ENCODE results near the gene PRR14. TPM values are rescaled to one million over a fixed set of nuclear protein-coding genes. Genes with fewer than 3 reads are reported as not detected.

Gene PRR14
- total RNA-seq, 1 experiment from 2014 or later, result 28.2 TPM

- DNase-seq, result no peak
- CTCF ChIA-PET, result no interaction called here
- no peak for TF ChIP-seq CTCF (IDR thresholded peaks at IDR 0.05; ENCODE audit: insufficient read depth in 1 of 2, low read depth in 1 of 2, low read length in 1 of 2, severe bottlenecking in 1 of 2, unreplicated experiment in 1 of 2)
- POLR2A ChIA-PET, result no interaction called here
- H3K4me3 Mint-ChIP-seq (ENCODE audit: unreplicated experiment), result no peak overlapping the region
- BruUV-seq (replicated peaks), result no TSS peak
- peaks cover 38% of the 10 kb centered on the region for H3K36me3 Mint-ChIP-seq (ENCODE audit: insufficient read depth, unreplicated experiment)
- no peaks in the 10 kb centered on the region for H3K9me3 ChIP-seq
- no peak overlapping the region for H3K27ac Mint-ChIP-seq (ENCODE audit: unreplicated experiment)
- no peaks in the 10 kb centered on the region for H3K9me3 Mint-ChIP-seq (ENCODE audit: unreplicated experiment)
- H3K27me3 Mint-ChIP-seq (ENCODE audit: insufficient read depth, unreplicated experiment), result no peaks in the 10 kb centered on the region
- peaks cover 8% of the 10 kb centered on the region for H3K36me3 ChIP-seq (ENCODE audit: control insufficient read depth, insufficient read depth, low read length)
- no peaks in the 10 kb centered on the region for H3K27me3 ChIP-seq (replicated peaks; ENCODE audit: control insufficient read depth, insufficient read depth, low read length)
- H3K4me1 Mint-ChIP-seq (ENCODE audit: low read depth, unreplicated experiment), result no peaks in the 10 kb centered on the region
- intact Hi-C loops (cut with micrococcal nuclease; ENCODE audit: unreplicated experiment), result no loop called here
- H3K4me3 ChIP-seq (ENCODE audit: low read depth, low read length), result no peak overlapping the region
- H3K4me1 ChIP-seq, result no peaks in the 10 kb centered on the region
Observed at GRCh38 chr16:30666681-30667080, 15.9 kb downstream of the PRR14 start.

GRCh38 chr16:30667361-30667905 lies 16.7 kb downstream of the PRR14 start:
- TF ChIP-seq CTCF (IDR thresholded peaks at IDR 0.05; ENCODE audit: insufficient read depth in 1 of 2, low read depth in 1 of 2, low read length in 1 of 2, severe bottlenecking in 1 of 2, unreplicated experiment in 1 of 2), result no peak
- POLR2A ChIA-PET, result no interaction called here
- Mint-ChIP-seq H3K4me3 (ENCODE audit: unreplicated experiment) (no peak overlapping the region), H3K36me3 (ENCODE audit: insufficient read depth, unreplicated experiment) (peaks cover 31% of the 10 kb centered on the region), H3K9me3 (ENCODE audit: unreplicated experiment) (no peaks in the 10 kb centered on the region), H3K27ac (ENCODE audit: unreplicated experiment) (no peak overlapping the region), H3K4me1 (ENCODE audit: low read depth, unreplicated experiment) (no peaks in the 10 kb centered on the region), H3K27me3 (ENCODE audit: insufficient read depth, unreplicated experiment) (no peaks in the 10 kb centered on the region)
- Histone ChIP-seq H3K36me3 (ENCODE audit: control insufficient read depth, insufficient read depth, low read length) (peaks cover 8% of the 10 kb centered on the region), H3K4me3 (ENCODE audit: low read depth, low read length) (no peak overlapping the region), H3K9me3 (no peaks in the 10 kb centered on the region), H3K27me3 (replicated peaks; ENCODE audit: control insufficient read depth, insufficient read depth, low read length) (no peaks in the 10 kb centered on the region), H3K4me1 (no peaks in the 10 kb centered on the region)
- no TSS peak for BruUV-seq (replicated peaks)
- intact Hi-C loops (cut with micrococcal nuclease; ENCODE audit: unreplicated experiment), result no loop called here
- DNase-seq, result no peak
- CTCF ChIA-PET, result no interaction called here

- POLR2A ChIA-PET, result no interaction called here
- peaks cover 21% of the 10 kb centered on the region for H3K36me3 Mint-ChIP-seq (ENCODE audit: insufficient read depth, unreplicated experiment)
- intact Hi-C loops (cut with micrococcal nuclease; ENCODE audit: unreplicated experiment), result no loop called here
- TF ChIP-seq CTCF (IDR thresholded peaks at IDR 0.05; ENCODE audit: insufficient read depth in 1 of 2, low read depth in 1 of 2, low read length in 1 of 2, severe bottlenecking in 1 of 2, unreplicated experiment in 1 of 2), result no peak
- peaks cover 8% of the 10 kb centered on the region for H3K36me3 ChIP-seq (ENCODE audit: control insufficient read depth, insufficient read depth, low read length)
- no peaks in the 10 kb centered on the region for H3K9me3 ChIP-seq
- no peak overlapping the region for H3K4me3 ChIP-seq (ENCODE audit: low read depth, low read length)
- H3K4me1 ChIP-seq, result no peaks in the 10 kb centered on the region
- H3K9me3 Mint-ChIP-seq (ENCODE audit: unreplicated experiment), result no peaks in the 10 kb centered on the region
- no peak overlapping the region for H3K27ac Mint-ChIP-seq (ENCODE audit: unreplicated experiment)
- CTCF ChIA-PET, result no interaction called here
- no peak for DNase-seq
- H3K4me3 Mint-ChIP-seq (ENCODE audit: unreplicated experiment), result no peak overlapping the region
- H3K27me3 Mint-ChIP-seq (ENCODE audit: insufficient read depth, unreplicated experiment), result no peaks in the 10 kb centered on the region
- no peaks in the 10 kb centered on the region for H3K27me3 ChIP-seq (replicated peaks; ENCODE audit: control insufficient read depth, insufficient read depth, low read length)
- no peaks in the 10 kb centered on the region for H3K4me1 Mint-ChIP-seq (ENCODE audit: low read depth, unreplicated experiment)
- BruUV-seq (replicated peaks), result no TSS peak
Observed at GRCh38 chr16:30668393-30668792, 17.6 kb downstream of the PRR14 start.
